Liver (tissue), 9 donors: ENCODE data around the gene SLC16A6. TPM values are rescaled to one million over a fixed set of nuclear protein-coding genes. Genes with fewer than 3 reads are reported as not detected.

Source experiments
- DNase-seq: peaks from one replicate; pipeline ENCODE4 v3.0.0-alpha.2; 2017; ENCODE audit warnings: low spot score
- H3K27ac ChIP-seq, 2 donors: one replicate each; pipeline ENCODE4 v1.7.0; 2013; ENCODE audit warnings: inconsistent platforms in 2 of 2, low read length in 2 of 2, control low read depth in 1 of 2, low read depth in 1 of 2, mild to moderate bottlenecking in 1 of 2
- H3K27me3 ChIP-seq, 4 donors: one replicate each; pipeline versions ENCODE4 v1.6.1 to v1.7.0; 2013; ENCODE audit warnings: low read length in 3 of 4, inconsistent platforms in 1 of 4, mild to moderate bottlenecking in 1 of 4, moderate library complexity in 1 of 4; ENCODE audit not compliant: control insufficient read depth in 4 of 4, insufficient read depth in 4 of 4
- H3K36me3 ChIP-seq, 4 donors: one replicate each; pipeline versions ENCODE4 v1.6.1 to v1.7.0; 2013; ENCODE audit warnings: low read length in 3 of 4, mild to moderate bottlenecking in 3 of 4, low read depth in 1 of 4, moderate library complexity in 1 of 4; ENCODE audit not compliant: control insufficient read depth in 4 of 4, insufficient read depth in 3 of 4
- H3K4me1 ChIP-seq, 4 donors: one replicate each; pipeline versions ENCODE4 v1.6.1 to v1.7.0; 2013; ENCODE audit warnings: low read length in 3 of 4, mild to moderate bottlenecking in 3 of 4, moderate library complexity in 1 of 4; ENCODE audit not compliant: control insufficient read depth in 4 of 4, insufficient read depth in 4 of 4
- H3K4me3 ChIP-seq, 3 donors: one replicate each; pipeline versions ENCODE4 v1.6.1 to v1.7.0; 2013; ENCODE audit warnings: low read length in 3 of 3, control low read depth in 1 of 3, low read depth in 1 of 3, mild to moderate bottlenecking in 1 of 3
- H3K9ac ChIP-seq, 2 donors: one replicate each; pipeline ENCODE4 v1.7.0; 2013; ENCODE audit warnings: low read length in 2 of 2, mild to moderate bottlenecking in 2 of 2, moderate library complexity in 2 of 2, control low read depth in 1 of 2, low read depth in 1 of 2
- H3K9me3 ChIP-seq, 4 donors: one replicate each; pipeline versions ENCODE4 v1.6.1 to v1.7.0; 2013; ENCODE audit warnings: low read length in 3 of 4; ENCODE audit not compliant: control insufficient read depth in 4 of 4
- ATF3 ChIP-seq: IDR thresholded peaks from 2 replicates; pipeline ENCODE4 v1.6.1; 2016; ENCODE audit warnings: antibody characterized with exemption
- EGR1 ChIP-seq, 2 donors: IDR thresholded peaks; 2 replicates each; pipeline ENCODE4 v1.6.1; 2016 to 2018; ENCODE audit warnings: antibody characterized with exemption in 2 of 2, low read depth in 2 of 2
- FOXA2 ChIP-seq: IDR thresholded peaks from 2 replicates; pipeline ENCODE4 v1.6.1; 2016; ENCODE audit warnings: antibody characterized with exemption
- HNF4A ChIP-seq, 2 donors: conservative IDR thresholded peaks; 2 replicates each; pipeline ENCODE4 v1.6.1; 2016; ENCODE audit warnings: antibody characterized with exemption in 2 of 2, mild to moderate bottlenecking in 2 of 2
- HNF4G ChIP-seq: IDR thresholded peaks from 2 replicates; pipeline ENCODE4 v1.6.1; 2016; ENCODE audit warnings: antibody characterized with exemption
- NR2F2 ChIP-seq: IDR thresholded peaks from 2 replicates; pipeline ENCODE4 v1.6.1; 2016; ENCODE audit warnings: antibody characterized with exemption
- RXRA ChIP-seq, 2 donors: IDR thresholded peaks; 2 replicates each; pipeline ENCODE4 v1.6.1; 2017 to 2018; ENCODE audit warnings: antibody characterized with exemption in 2 of 2, mild to moderate bottlenecking in 1 of 2
- TAF1 ChIP-seq: conservative IDR thresholded peaks from 2 replicates; pipeline ENCODE4 v1.6.1; 2016; ENCODE audit warnings: antibody characterized with exemption, mild to moderate bottlenecking
- ZBTB33 ChIP-seq: IDR thresholded peaks from 2 replicates; pipeline ENCODE4 v1.6.1; 2016; ENCODE audit warnings: antibody characterized with exemption
- WGBS: extraction: QIAGEN DNeasy Blood & Tissue Kit; methylation state at CpG from one replicate; pipeline ENCODE4 v1.1.7; 2013; 5-methylcytosine and 5-hydroxymethylcytosine counted together
- polyA plus RNA-seq, 2 donors: library from polyadenylated mRNA; stranded (reverse) in 1 of 2; unstranded in 1 of 2; fragments of 200-250 nt in 1 of 2; fragments of >200 nt in 1 of 2; fragmentation: Nextera tagmentation in 1 of 2; extraction: Ambion mirVana in 1 of 2; gene quantifications; one replicate each; pipeline versions ENCODE4 v1.2.1 to v1.2.3, GENCODE V29; 2013 to 2015
- total RNA-seq, 2 donors: library from RNA; depleted of rRNA; stranded (reverse); fragments of >200 nt; gene quantifications; one replicate each; pipeline ENCODE4 v1.2.3, GENCODE V29; 2014
- TF ChIP-seq, protein P1 (sequence below): fragments of 150-350 bp; IDR thresholded peaks from 2 replicates; pipeline ENCODE4 v1.5.1; 2017; ENCODE audit warnings: improper control_type of control experiment, low read depth, low read length; ENCODE audit not compliant: missing input control
- TF ChIP-seq, protein P2 (sequence below): IDR thresholded peaks from 2 replicates; pipeline ENCODE4 v1.6.1; 2016; ENCODE audit warnings: antibody characterized with exemption, mild to moderate bottlenecking
- donor health status: healthy.
- donor health status: healthy.
- donor health status: healthy.
- donor health status: healthy.
- donor health status: healthy.

SLC16A6 gene
- total and polyA plus RNA-seq, 4 donors, result 0.11 to 0.92 (median 0.59) TPM

- Histone ChIP-seq H3K4me3 (no peak overlapping the region), H3K27ac (no peak overlapping the region), H3K27me3 (no peaks in the 10 kb centered on the region), H3K4me1 (peaks cover 0 to 19% (median 7%) of the 10 kb centered on the region in 4 donors), H3K36me3 (peaks cover 0 to 3% (median under 1%) of the 10 kb centered on the region in 4 donors), H3K9me3 (no peaks in the 10 kb centered on the region), H3K9ac (no peak overlapping the region)
- no peak for DNase-seq
- WGBS, result 95% methylated on average over 24 of the region's 24 CpGs
- TF ChIP-seq HNF4A (conservative IDR thresholded peaks at IDR 0.05), result no peak
- no peak for TF ChIP-seq TAF1
- no peak for TF ChIP-seq NR2F2
- no peak for TF ChIP-seq EGR1 (IDR thresholded peaks at IDR 0.05; ENCODE audit: low read depth in 2 of 2)
These were observed 44.5 kb downstream of the SLC16A6 start for GRCh38 chr17:68246271-68247028.

DNA sequence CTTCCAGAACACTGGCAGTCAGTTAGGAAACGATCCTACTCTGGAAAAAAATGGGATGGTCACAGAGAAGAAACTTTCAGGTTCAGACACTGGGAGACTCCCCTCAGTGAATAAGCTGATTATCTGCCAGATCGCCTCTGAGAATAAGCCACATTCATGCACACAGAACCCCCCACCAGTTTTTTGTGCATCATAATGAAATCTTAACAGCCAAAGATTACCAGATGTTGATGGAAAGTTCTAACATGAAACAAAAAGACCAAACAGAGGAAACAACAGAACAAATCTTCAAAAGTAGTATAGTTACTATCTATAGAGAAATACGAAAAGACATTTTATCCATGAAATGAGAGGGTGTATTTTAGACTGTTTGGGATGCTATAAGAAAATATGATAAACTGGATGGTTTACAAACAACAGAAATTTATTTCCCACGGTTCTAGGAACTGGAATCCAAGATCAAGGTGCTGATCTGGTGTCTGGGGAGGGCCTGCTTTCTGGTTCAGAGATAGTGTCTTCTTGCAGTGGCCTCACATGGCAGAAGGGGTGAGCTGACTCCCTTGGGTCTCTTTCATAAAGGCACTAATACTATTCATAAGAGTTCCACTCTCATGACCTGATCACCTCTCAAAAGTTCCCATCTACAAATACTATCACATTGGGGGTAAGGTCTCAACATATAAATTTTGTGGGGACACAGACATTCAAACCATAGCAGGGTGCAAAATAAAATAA is 51.1 kb downstream of the SLC16A6 start:
- Histone ChIP-seq H3K9me3 (no peaks in the 10 kb centered on the region), H3K27ac (no peak overlapping the region), H3K27me3 (no peaks in the 10 kb centered on the region), H3K4me1 (no peaks in the 10 kb centered on the region), H3K4me3 (no peak overlapping the region), H3K36me3 (no peaks in the 10 kb centered on the region), H3K9ac (no peak overlapping the region)
- no peak for DNase-seq
- TF ChIP-seq RXRA (IDR thresholded peaks at IDR 0.05), result no peak
- TF ChIP-seq NR2F2, result no peak
- TF ChIP-seq ATF3, result no peak
- TF ChIP-seq, protein P1, sequence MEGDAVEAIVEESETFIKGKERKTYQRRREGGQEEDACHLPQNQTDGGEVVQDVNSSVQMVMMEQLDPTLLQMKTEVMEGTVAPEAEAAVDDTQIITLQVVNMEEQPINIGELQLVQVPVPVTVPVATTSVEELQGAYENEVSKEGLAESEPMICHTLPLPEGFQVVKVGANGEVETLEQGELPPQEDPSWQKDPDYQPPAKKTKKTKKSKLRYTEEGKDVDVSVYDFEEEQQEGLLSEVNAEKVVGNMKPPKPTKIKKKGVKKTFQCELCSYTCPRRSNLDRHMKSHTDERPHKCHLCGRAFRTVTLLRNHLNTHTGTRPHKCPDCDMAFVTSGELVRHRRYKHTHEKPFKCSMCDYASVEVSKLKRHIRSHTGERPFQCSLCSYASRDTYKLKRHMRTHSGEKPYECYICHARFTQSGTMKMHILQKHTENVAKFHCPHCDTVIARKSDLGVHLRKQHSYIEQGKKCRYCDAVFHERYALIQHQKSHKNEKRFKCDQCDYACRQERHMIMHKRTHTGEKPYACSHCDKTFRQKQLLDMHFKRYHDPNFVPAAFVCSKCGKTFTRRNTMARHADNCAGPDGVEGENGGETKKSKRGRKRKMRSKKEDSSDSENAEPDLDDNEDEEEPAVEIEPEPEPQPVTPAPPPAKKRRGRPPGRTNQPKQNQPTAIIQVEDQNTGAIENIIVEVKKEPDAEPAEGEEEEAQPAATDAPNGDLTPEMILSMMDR, result no peak
- no peak for TF ChIP-seq HNF4G
- no peak for TF ChIP-seq FOXA2
- no peak for TF ChIP-seq TAF1
- TF ChIP-seq, protein P2, sequence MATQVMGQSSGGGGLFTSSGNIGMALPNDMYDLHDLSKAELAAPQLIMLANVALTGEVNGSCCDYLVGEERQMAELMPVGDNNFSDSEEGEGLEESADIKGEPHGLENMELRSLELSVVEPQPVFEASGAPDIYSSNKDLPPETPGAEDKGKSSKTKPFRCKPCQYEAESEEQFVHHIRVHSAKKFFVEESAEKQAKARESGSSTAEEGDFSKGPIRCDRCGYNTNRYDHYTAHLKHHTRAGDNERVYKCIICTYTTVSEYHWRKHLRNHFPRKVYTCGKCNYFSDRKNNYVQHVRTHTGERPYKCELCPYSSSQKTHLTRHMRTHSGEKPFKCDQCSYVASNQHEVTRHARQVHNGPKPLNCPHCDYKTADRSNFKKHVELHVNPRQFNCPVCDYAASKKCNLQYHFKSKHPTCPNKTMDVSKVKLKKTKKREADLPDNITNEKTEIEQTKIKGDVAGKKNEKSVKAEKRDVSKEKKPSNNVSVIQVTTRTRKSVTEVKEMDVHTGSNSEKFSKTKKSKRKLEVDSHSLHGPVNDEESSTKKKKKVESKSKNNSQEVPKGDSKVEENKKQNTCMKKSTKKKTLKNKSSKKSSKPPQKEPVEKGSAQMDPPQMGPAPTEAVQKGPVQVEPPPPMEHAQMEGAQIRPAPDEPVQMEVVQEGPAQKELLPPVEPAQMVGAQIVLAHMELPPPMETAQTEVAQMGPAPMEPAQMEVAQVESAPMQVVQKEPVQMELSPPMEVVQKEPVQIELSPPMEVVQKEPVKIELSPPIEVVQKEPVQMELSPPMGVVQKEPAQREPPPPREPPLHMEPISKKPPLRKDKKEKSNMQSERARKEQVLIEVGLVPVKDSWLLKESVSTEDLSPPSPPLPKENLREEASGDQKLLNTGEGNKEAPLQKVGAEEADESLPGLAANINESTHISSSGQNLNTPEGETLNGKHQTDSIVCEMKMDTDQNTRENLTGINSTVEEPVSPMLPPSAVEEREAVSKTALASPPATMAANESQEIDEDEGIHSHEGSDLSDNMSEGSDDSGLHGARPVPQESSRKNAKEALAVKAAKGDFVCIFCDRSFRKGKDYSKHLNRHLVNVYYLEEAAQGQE, result no peak
- no peak for TF ChIP-seq ZBTB33
- WGBS, result 84% methylated on average over 4 of the region's 4 CpGs
